Activated CD4-positive, alpha-beta T cell treated with anti-CD3 and anti-CD28 coated beads, Interleukin-2, amount 10 ng/mL, durations not matched to agents 7 days and 5 days (primary cell): ENCODE results near the gene UBE2D3. TPM values are rescaled to one million over a fixed set of nuclear protein-coding genes. Genes with fewer than 3 reads are reported as not detected.

Source experiments
- CTCF ChIA-PET: fragments of 350-600 bp; sonication (Branson Sonifier 250); formaldehyde crosslinking; loops from one replicate; lab custom pipeline; 2021; ENCODE audit warnings: antibody characterized with exemption; lab: Charles Lee
- POLR2A ChIA-PET: fragments of 350-600 bp; sonication (Branson Sonifier 250); formaldehyde crosslinking; loops from one replicate; lab custom pipeline; 2021; ENCODE audit warnings: antibody characterized with exemption; lab: Charles Lee
- DNase-seq: peaks from one replicate; pipeline ENCODE4 v3.0.0-alpha.2; 2020
- H3K27ac Mint-ChIP-seq: one replicate; pipeline ENCODE4 v1.8.0; 2021; ENCODE audit warnings: mild to moderate bottlenecking, moderate library complexity, mixed read lengths
- H3K27me3 Mint-ChIP-seq: one replicate; pipeline ENCODE4 v1.8.0; 2021; ENCODE audit warnings: mixed read lengths
- H3K36me3 Mint-ChIP-seq: one replicate; pipeline ENCODE4 v1.8.0; 2021; ENCODE audit warnings: low read depth, mixed read lengths
- H3K4me1 Mint-ChIP-seq: one replicate; pipeline ENCODE4 v1.8.0; 2021; ENCODE audit warnings: mixed read lengths
- H3K4me3 Mint-ChIP-seq: one replicate; pipeline ENCODE4 v1.8.0; 2021; ENCODE audit warnings: mild to moderate bottlenecking, moderate library complexity, mixed read lengths
- H3K9me3 Mint-ChIP-seq: one replicate; pipeline ENCODE4 v1.8.0; 2021; ENCODE audit warnings: mixed read lengths
- total RNA-seq, 2 experiments: library from RNA; stranded (reverse); gene quantifications; one replicate each; pipeline ENCODE4 v1.2.3, GENCODE V29; 2021

Gene UBE2D3
- total RNA-seq, 2 experiments from 2014 or later, result 360 to 500 TPM

DNA sequence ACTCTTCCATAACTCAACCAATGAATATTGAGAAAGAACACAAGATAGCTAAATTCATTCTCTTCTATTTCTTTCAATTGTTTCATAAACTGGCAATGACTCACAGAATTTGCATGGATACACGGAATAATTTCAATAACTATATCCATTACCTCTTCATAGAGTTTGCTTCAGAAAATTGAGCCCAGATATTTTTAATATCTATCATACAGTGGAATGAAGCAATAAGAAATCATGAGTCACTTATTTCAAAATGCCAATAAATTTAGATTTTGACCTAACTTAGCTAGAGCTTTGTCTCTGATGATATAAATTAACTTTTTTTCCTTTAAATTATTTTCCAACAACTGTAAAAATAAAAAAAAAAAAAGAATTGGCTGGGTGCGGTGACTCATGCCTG lies 44.3 kb downstream of the UBE2D3 start:
- POLR2A ChIA-PET, result no interaction called here
- DNase-seq, result no peak
- H3K36me3 Mint-ChIP-seq, result no peaks in the 10 kb centered on the region

DNA sequence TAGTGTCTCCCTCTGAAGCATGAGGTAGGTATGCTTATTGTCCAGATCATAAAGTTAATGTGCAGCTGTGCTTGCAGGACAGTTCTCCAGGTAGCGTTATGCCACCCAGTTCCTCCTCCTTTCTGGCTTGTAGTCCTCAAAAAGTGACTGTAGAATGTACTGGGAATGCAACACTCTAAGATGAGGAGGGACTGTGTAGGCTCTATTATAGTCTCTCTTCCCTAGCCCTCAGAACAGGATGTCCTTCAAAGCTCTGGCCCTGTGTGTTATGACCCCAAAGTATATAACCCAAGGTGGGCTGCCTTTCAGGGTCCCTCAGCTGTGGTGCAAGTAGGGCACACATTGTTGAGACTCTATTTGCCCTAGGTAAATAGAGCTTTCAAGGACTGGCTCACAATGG lies 45.8 kb downstream of the UBE2D3 start:
- no peaks in the 10 kb centered on the region for H3K4me1 Mint-ChIP-seq
- CTCF ChIA-PET, result interaction anchor here (0.6 kb wide), 1 partner anchor 1053 kb away, joined by 4 read pairs; no protein-coding TSS in a partner anchor

More for the DNA sequence above, 44.3 kb downstream of the UBE2D3 start:
- CTCF ChIA-PET, result interaction anchor here (0.7 kb wide), 1 partner anchor 337 kb away, joined by 6 read pairs; no protein-coding TSS in a partner anchor
- no peak overlapping the region for H3K4me3 Mint-ChIP-seq
- no peaks in the 10 kb centered on the region for H3K4me1 Mint-ChIP-seq
- no peaks in the 10 kb centered on the region for H3K9me3 Mint-ChIP-seq
- H3K27ac Mint-ChIP-seq, result no peak overlapping the region
- peaks cover 1% of the 10 kb centered on the region for H3K27me3 Mint-ChIP-seq

DNA sequence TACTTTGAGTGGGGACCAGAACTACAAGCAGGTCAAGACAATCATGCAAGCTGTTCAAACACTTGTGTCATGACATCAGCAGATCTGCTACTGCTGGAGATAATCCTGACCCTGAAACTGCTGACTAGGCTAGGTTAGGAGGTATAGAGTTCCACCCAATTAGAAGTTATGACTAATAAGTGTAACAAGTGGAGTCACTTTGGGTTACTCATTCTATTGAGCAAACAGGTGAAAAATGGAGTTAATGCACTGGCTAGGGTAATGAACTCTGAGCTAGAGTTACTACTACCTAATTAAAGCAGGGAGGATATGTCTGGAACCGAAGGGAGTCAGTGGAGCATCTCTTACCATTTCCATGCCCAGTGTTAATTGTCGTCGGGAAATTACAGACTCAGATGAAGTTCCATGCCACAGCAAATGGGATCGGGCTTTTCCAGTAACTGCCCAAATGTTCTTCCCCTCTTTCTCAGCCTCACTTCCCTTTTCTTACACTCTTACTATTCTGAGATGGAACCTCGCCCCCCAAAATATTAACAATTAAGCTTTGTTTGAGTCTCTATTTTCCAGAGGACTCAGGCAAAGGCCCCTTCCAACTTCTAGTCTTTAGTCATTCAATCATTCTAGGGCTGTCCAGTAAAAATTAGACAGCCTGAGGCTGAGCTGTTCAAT lies 46.7 kb downstream of the UBE2D3 start:
- H3K9me3 Mint-ChIP-seq, result no peaks in the 10 kb centered on the region
- ChIA-PET POLR2A (no interaction called here), CTCF (no interaction called here)
- no peak for DNase-seq
- H3K4me3 Mint-ChIP-seq, result no peak overlapping the region
- no peaks in the 10 kb centered on the region for H3K4me1 Mint-ChIP-seq
- peaks cover 6% of the 10 kb centered on the region for H3K27me3 Mint-ChIP-seq
- no peaks in the 10 kb centered on the region for H3K36me3 Mint-ChIP-seq
- H3K27ac Mint-ChIP-seq, result no peak overlapping the region

More for the DNA sequence above, 45.8 kb downstream of the UBE2D3 start:
- Mint-ChIP-seq H3K27me3 (peaks cover 6% of the 10 kb centered on the region), H3K9me3 (no peaks in the 10 kb centered on the region), H3K4me3 (no peak overlapping the region), H3K27ac (no peak overlapping the region), H3K36me3 (no peaks in the 10 kb centered on the region)
- POLR2A ChIA-PET, result no interaction called here
- no peak for DNase-seq

DNA sequence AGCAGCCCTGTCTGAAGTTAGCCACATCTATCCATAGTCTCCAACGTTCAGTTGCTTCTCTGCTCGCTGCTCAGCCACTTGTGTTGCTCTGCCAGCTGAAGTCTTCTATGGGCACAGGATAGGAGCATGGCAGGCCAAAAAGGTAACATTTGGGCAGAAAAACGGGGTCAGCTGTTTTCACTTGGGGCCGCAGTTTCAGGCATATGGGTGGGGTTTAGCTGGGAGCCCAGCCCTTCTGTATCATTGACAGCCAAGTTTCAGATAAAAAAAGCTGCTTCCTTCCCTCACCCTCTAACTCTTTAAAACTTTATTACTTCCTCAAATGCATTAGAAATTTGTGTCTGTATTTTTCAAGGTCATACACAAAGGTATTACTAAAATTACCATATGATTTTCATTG lies 48.1 kb downstream of the UBE2D3 start:
- Mint-ChIP-seq H3K4me3 (no peak overlapping the region), H3K36me3 (no peaks in the 10 kb centered on the region), H3K27ac (no peak overlapping the region), H3K9me3 (no peaks in the 10 kb centered on the region), H3K27me3 (peaks cover 6% of the 10 kb centered on the region), H3K4me1 (no peaks in the 10 kb centered on the region)
- DNase-seq, result no peak
- ChIA-PET CTCF (interaction anchor here (0.6 kb wide), 1 partner anchor 66 kb away, joined by 3 read pairs; no protein-coding TSS in a partner anchor), POLR2A (interaction anchor here (0.6 kb wide), 1 partner anchor 60 kb away, joined by 6 read pairs; no protein-coding TSS in a partner anchor)

DNA sequence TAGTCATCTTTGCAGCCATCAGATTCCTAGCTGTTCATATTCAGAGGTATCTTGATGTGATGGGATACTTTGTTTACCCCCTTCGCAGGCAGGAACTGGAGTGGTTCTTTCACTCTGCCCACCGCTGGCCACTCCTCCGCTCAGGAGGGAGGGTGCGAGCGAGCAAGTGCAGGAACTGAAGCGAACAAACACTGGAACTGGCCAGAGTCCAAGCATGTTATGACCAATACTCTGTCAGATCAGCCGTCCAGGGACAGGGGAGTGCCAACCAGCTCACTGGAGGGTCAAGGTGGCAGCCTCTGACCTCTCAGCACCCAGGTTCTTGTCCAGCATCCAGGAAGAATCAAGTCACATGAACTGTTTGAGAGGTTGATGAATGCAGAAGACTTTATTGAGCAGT lies 48.6 kb downstream of the UBE2D3 start:
- H3K4me3 Mint-ChIP-seq, result no peak overlapping the region
- peaks cover 6% of the 10 kb centered on the region for H3K27me3 Mint-ChIP-seq
- no peaks in the 10 kb centered on the region for H3K36me3 Mint-ChIP-seq
- CTCF ChIA-PET, result no interaction called here
- no peaks in the 10 kb centered on the region for H3K9me3 Mint-ChIP-seq
- POLR2A ChIA-PET, result no interaction called here
- H3K4me1 Mint-ChIP-seq, result no peaks in the 10 kb centered on the region
- H3K27ac Mint-ChIP-seq, result no peak overlapping the region
- no peak for DNase-seq

DNA sequence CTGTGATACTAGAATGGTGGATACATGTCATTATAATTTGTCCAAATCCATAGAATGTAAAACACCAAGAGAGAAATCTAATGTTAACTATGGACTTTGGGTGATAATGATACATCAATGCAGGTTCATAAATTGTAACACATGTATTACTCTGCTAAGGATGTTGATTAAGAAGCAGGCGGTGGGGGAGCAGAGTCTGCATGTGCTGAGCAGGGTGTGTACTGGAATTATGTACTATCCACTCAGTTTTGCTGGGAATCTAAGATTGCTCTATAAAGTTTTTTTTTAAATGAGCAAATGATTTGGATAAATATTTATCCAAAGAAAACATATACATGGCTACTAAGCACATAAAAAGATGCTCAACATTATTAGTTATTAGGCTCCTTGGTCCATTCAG lies 51.5 kb downstream of the UBE2D3 start:
- Mint-ChIP-seq H3K27ac (no peak overlapping the region), H3K4me1 (no peaks in the 10 kb centered on the region), H3K9me3 (no peaks in the 10 kb centered on the region), H3K4me3 (no peak overlapping the region), H3K27me3 (peaks cover 6% of the 10 kb centered on the region), H3K36me3 (no peaks in the 10 kb centered on the region)
- CTCF ChIA-PET, result no interaction called here
- POLR2A ChIA-PET, result no interaction called here
- DNase-seq, result no peak

DNA sequence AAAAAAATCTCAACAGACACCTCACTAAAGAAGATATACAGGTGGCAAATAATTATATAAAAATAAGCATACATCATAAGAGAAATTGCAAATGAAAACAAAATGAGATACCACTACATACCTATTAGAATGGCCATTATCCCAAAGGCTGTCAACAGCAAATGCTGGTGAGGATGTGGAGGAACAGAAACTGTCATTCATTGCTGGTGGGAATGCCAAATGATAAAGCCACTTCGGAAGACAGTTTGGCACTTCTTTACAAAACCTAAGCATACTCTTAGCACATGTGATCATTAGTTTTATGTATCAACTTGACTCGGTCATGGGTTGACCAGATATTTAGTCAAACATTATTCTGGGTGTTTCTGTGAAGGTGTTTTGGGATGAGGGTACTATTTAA lies 53.1 kb downstream of the UBE2D3 start:
- ChIA-PET CTCF (interaction anchor here (1.0 kb wide), 1 partner anchor 19 kb away, joined by 3 read pairs; no protein-coding TSS in a partner anchor), POLR2A (no interaction called here)
- H3K27me3 Mint-ChIP-seq, result peaks cover 10% of the 10 kb centered on the region
- no peaks in the 10 kb centered on the region for H3K36me3 Mint-ChIP-seq
- no peak overlapping the region for H3K4me3 Mint-ChIP-seq
- no peak for DNase-seq
- H3K9me3 Mint-ChIP-seq, result no peaks in the 10 kb centered on the region
- no peak overlapping the region for H3K27ac Mint-ChIP-seq
- H3K4me1 Mint-ChIP-seq, result no peaks in the 10 kb centered on the region

DNA sequence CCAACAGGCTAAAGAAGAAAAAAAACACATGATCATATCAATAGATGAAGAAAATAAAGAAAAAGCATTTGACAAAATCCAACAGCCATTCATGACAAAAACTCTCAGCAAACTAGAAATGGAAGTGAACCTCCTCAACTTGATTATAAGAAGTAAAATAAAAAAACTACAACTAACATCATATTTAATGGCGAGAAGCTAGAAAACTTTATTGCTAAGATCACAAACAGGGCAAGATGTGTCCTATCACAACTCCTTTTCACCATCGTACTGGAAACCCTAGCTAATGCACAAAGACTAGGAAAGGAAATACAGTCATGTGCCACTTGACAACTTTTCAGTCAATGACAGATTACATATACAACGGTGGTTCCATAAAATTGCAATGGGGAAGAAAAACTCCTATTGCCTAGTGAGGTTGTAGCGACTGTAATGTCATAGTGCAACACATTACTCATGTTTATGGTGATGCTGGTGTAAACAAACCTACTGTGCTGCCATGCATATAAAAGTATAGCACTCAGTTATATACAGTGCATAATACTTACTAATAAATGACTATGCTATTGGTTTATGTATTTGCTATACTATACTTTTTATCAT lies 54.5 kb downstream of the UBE2D3 start:
- Mint-ChIP-seq H3K27me3 (peaks cover 8% of the 10 kb centered on the region), H3K4me1 (no peaks in the 10 kb centered on the region), H3K27ac (no peak overlapping the region), H3K9me3 (no peaks in the 10 kb centered on the region), H3K36me3 (no peaks in the 10 kb centered on the region), H3K4me3 (no peak overlapping the region)
- ChIA-PET POLR2A (no interaction called here), CTCF (no interaction called here)
- DNase-seq, result no peak

DNA sequence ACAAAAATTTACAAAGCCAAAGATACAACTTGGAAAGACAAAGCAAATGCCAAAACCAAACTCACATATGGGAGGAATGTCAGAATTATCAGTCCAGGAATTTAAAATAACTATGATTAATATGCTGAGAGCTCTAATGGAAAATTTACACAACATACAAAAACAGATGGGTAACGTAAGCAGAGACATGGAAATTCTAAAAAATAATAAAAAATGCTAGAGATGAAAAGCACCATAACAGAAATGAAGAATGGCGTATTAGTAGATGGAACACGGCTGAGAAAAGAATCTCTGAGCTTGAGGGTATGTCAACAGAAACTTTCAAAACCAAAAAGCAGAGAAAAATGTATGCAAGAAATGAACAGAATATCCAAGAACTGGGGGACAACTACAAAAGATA lies 62.5 kb downstream of the UBE2D3 start:
- Mint-ChIP-seq H3K36me3 (no peaks in the 10 kb centered on the region), H3K27ac (no peak overlapping the region), H3K27me3 (peaks cover 6% of the 10 kb centered on the region), H3K4me3 (no peak overlapping the region), H3K9me3 (no peaks in the 10 kb centered on the region), H3K4me1 (peaks cover 17% of the 10 kb centered on the region)
- ChIA-PET CTCF (no interaction called here), POLR2A (no interaction called here)
- no peak for DNase-seq

DNA sequence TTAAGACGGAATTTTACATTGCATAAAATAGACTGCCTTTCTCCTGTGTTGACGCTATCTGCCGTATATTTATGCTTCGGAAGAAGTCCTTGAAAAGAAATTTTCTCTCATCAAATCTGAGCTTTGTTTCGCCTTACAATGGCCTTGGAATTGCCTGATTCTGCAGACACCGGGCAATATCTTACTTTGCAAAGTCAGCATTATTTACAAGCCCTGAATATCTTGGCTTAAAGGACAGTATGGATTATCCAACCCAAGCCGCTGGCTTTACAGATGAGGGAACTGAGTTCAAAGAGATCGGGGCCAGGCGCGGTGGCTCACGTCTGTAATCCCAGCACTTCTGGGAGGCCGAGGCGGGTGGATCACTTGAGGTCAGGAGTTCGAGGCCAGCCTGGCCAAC lies 65.4 kb downstream of the UBE2D3 start:
- H3K4me3 Mint-ChIP-seq, result peak overlapping the region; percentile 94
- H3K27ac Mint-ChIP-seq, result no peak overlapping the region
- H3K4me1 Mint-ChIP-seq, result peaks cover 34% of the 10 kb centered on the region

DNA sequence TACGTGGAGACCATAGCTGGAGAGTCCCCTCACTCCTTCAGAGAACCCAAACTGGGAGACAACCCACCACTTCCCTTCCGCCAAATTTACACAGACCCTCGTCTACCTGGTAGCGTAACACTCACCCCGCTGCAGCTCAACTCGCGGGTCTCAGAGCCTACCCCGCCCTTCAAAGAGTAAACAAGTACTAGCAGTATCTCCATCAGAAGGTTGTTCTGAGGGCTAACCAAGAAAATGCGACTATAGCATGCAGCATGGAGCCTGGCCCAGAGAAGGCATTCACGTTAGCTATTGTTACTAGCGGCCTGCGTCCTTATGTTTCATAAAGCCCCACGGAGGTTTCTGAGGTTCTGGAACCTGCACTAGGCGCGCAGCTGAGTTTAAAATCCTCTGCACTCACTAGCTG lies 66.1 kb downstream of the UBE2D3 start:
- DNase-seq, result peak; percentile 24
- Mint-ChIP-seq H3K27ac (peak overlapping the region; percentile 86), H3K9me3 (peaks cover 1% of the 10 kb centered on the region), H3K4me3 (peak overlapping the region; percentile 94), H3K4me1 (peaks cover 35% of the 10 kb centered on the region), H3K27me3 (peaks cover 4% of the 10 kb centered on the region), H3K36me3 (peaks cover 4% of the 10 kb centered on the region)
- POLR2A ChIA-PET, result interaction anchor here (0.8 kb wide), 1 partner anchor 218 kb away, joined by 3 read pairs; no protein-coding TSS in a partner anchor
- CTCF ChIA-PET, result interaction anchor here (0.6 to 2.0 kb wide), 5 partner anchors 9 to 73 kb away, joined by 3 to 8 read pairs (median 4); no protein-coding TSS in a partner anchor

More for the DNA sequence above, 65.4 kb downstream of the UBE2D3 start:
- Mint-ChIP-seq H3K36me3 (peaks cover 4% of the 10 kb centered on the region), H3K27me3 (peaks cover 4% of the 10 kb centered on the region), H3K9me3 (no peaks in the 10 kb centered on the region)
- DNase-seq, result no peak
- ChIA-PET POLR2A (no interaction called here), CTCF (interaction anchor here (0.6 to 2.0 kb wide), 4 partner anchors 10 to 48 kb away, joined by 3 to 8 read pairs (median 4); no protein-coding TSS in a partner anchor)

DNA sequence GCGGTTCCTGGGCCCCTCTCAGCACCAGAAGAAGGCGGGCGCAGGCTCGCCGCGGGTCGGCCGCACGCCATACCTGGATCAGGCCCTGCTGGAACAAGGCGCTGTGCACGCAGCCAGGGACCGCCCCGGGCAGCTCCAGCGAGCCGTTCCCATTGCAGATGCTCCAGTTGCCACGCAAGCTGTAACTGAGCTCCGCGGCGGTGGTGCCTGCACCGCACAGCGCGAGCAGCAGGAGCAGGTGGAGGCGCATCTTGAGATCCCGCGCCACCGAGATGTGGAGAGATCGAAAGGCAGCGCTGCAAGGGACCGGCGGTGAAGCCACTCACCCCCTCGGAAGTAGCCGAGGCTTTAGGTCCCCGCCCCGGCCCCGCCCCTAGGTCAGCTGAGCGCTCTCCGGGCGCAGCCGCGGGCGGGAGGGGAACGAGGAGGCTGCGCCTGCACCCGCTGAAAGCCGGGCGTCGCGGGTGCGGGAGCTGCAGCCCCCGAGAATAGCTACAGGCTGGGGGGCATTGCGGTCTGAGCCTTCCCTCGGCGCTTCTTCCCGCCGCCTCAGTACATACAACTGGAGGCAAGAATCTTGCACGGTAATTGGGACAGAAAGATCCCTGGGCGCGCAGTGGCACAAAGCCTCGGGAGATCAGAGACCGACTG lies 66.6 kb downstream of the UBE2D3 start, which contains the start of gene MANBA:
TSS of gene MANBA (minus strand) at position 324 of the 651 bp plus-strand sequence. CDS start at position 250, 74 bp downstream.
- Mint-ChIP-seq H3K36me3 (peaks cover 4% of the 10 kb centered on the region), H3K27ac (peak within 1 kb of the TSS; percentile 86), H3K4me3 (peak within 1 kb of the TSS; percentile 94), H3K9me3 (peaks cover 3% of the 10 kb centered on the region), H3K27me3 (peaks cover 4% of the 10 kb centered on the region), H3K4me1 (peaks cover 39% of the 10 kb centered on the region)
- POLR2A ChIA-PET, result interaction anchor here (0.8 kb wide), 1 partner anchor 217 kb away, joined by 3 read pairs; no protein-coding TSS in a partner anchor
- peak; percentile 89 for DNase-seq
- CTCF ChIA-PET, result interaction anchor here (0.6 to 2.0 kb wide), 6 partner anchors 9 to 401 kb away, joined by 3 to 8 read pairs (median 4); no protein-coding TSS in a partner anchor
